ENCODE measurements around the gene UBXN10.
"Not testable (repeated sequence)": the region's sequence is repeated elsewhere in the genome, so short reads cannot be mapped to it uniquely, and the experiment has no call there.

Gene UBXN10

DNA sequence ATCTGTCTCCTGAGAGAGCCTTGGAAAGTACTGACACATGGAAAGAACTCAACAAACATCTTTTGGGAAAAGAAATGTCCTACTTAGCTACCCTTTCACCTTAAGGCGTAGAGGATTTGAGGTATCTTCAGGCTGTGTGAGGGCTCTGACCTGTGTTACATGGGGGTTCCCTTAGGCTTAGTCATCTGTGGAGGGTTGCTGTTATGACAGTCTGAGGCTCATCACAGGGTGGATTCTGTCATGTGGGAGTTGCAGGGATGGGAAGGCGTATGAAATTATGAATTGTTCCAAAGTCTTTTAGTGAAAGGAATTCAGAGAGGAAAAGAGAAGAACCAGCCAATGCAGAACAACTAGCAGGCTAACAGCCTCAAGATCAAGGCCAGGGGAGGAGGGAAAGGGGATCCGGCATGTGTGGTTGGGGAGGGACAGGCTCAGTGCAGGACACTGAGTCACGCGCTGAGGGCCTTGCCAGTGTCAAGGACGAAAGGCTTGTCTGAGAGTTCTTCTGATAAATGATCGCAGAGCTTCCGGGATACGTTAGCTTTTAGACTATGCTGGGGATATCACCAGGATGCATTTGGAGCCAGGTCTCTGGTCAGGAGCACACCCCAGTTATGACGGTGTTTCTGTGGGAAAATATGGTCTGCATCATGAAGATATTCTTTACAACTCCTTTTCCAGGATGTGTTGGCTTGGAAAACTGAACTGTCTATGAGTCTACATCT, 25.0 kb downstream of the UBXN10 start:
- no peak for DNase-seq

DNA sequence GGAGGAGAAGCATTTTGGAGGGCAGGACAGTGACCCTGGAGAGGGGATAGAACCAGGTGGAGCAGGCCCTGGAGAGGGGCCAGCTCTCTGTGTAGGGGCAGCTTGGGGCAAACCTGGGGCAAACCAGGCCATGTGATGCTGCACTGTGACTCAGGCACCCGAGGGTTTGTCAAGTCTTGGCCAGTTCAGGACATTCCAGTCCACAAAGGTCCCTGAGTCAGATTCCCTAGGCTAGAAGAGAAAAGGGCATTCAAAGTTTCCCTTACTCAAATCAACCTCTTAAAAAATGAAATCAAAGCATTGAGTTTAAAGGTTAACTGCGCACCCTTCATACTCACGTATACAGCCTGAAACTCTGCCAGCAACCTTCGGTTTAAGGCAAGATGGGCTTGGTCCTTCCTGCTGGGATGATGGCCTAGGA, 25.6 kb downstream of the UBXN10 start:
- DNase-seq: no peak

DNA sequence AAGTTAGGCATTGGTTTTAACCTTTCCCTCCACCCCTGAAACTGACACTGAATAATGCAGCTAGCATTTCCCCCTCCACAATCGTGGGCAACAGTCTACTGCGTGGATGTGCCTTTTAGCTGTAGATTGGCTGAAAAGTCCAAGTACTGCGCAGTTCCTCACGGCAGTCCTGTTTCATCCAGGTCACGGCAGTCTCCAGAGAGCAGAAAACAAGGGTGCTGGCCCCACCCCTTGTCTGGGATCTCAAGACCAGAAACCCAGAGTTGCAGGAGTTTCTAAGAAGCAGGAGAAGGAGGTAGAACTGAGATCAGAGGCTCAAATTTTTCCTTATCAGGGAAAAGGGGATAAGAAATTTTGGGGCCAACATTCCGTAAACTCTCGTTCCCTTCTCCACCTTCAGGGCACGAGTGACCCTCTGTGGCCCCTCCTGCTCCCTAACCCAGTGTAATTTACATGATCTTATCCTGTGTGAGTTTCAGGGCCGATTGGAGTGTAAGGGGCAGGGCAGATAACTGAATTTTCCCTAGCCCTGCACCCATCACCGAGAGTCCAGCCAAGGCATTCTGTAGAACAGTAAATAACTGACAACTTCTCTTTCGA, 26.3 kb downstream of the UBXN10 start:
- no peak for DNase-seq

DNA sequence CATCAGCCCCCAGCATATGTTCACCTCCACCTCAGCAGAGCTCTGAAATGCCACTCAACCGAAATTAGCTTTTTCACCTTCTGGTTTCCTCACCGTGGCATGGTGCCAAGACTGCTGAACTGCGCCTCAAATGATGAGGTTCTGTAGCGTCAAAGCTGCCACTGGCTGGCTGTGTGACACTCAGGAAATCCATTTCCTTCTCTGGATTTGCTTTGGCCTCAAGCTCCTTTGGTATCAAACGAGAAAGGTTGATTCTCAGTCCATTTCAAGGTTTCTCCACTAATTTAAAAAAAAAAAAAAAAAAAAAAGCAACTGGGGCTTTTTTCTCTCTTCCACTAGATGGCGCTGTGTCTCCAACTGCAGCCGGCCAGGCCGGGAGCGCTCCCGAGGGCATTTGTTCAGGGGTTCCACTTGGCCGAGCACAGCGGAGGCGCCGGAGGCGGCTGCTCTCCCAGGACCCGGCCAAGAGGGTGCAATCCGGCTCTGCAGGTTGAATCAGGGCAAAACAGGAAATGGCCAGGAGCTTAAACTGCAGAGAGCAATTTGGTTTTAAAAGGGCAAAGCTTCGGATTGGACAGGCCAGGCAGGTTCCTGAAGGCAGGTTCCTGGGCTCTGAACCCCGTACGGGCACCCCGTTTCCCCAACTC, 26.9 kb downstream of the UBXN10 start:
- peak; percentile 78 for DNase-seq

DNA sequence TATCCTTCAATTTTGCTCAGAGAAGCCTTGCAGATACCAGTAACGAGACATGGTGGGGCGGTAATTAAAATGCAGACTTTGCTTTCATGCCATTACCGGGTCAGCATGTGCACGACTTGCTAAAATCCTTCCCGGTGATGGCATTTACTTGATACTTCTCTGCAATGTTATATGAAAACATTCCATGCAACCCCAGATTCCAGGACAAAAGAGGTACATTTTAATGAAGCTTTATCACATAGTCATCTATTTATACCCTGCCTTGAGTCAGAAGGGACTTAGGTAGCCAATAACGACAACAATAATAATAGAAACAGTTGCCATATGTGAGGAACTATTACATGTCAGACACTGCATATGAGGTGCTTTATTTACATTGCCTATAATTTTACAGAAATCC, 29.8 kb downstream of the UBXN10 start:
- DNase-seq: no peak

DNA sequence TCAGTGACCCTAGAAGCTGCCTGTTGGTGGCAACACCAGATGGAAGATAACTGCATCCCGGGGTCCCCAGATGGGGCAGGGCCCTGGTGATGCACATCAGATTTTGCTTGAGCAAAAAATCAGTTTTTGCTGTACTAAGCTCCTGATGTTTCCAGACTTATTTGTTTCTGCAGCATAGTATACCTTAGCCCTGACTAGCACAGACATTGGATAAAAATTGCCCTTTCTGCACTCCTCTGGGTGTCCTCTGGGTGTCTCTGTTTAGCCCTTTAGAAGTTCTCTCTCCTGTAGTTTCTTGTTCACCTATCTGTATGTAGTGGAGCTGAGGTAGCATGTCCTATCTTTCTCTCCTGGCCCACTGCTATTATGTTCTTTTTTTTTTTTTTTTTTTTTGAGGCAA, 30.7 kb downstream of the UBXN10 start:
- no peak for DNase-seq

DNA sequence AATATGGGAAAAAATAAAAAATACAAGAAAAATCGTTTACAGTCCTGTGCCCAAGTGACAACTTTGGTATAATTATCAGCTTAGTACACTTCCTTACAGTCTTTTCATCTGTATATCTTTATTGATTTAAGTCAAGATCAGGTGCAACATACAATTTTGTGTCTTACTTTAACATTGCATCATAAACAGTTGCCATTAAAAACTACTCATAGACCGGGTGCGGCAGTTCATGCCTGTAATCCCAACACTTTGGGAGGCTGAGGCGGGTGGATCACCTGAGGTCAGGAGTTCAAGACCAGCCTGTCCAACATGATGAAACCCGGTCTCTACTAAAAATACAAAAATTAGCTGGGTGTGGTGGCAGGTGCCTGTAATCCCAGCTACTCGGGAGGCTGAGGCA, 33.2 kb downstream of the UBXN10 start:
- not testable (repeated sequence) for DNase-seq

DNA sequence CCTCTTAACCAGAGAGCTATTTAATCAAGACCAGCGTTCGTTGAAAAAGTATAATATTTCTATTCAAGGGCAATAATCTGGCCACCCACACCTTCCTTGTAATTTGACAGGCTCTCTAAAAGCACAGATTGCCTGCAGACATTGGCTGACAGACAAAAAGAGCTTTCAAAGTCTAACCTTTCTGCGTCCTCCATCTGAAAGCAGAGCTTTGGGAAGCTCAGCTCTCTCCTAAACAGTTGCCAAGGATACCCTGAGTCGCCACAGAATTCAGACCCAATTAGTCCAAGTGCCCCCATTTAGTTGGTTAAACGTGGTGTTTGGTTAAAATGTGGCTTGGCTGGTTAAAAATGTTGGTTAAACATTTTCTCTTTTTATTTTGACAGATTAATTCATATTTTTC, 34.1 kb downstream of the UBXN10 start:
- peak; percentile 93 for DNase-seq

DNA sequence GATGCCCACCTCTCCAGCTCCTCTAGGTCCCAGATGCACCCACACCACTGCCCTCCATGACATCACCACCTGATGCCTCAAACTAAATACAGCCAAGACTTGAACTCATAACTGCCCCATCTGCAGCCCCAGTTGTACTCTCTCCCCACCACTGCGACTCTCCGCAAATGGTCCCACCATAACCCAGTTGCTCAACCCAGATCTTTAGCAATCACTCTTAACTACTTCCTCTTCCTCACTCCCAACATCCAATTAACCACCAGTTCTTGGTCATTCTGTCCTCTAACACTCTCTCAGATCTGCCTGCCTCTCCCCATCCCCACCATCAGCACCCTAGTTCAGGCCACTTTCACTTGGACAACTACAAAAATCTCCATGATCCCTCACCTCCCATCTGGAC, 37.2 kb downstream of the UBXN10 start:
- no peak for DNase-seq

DNA sequence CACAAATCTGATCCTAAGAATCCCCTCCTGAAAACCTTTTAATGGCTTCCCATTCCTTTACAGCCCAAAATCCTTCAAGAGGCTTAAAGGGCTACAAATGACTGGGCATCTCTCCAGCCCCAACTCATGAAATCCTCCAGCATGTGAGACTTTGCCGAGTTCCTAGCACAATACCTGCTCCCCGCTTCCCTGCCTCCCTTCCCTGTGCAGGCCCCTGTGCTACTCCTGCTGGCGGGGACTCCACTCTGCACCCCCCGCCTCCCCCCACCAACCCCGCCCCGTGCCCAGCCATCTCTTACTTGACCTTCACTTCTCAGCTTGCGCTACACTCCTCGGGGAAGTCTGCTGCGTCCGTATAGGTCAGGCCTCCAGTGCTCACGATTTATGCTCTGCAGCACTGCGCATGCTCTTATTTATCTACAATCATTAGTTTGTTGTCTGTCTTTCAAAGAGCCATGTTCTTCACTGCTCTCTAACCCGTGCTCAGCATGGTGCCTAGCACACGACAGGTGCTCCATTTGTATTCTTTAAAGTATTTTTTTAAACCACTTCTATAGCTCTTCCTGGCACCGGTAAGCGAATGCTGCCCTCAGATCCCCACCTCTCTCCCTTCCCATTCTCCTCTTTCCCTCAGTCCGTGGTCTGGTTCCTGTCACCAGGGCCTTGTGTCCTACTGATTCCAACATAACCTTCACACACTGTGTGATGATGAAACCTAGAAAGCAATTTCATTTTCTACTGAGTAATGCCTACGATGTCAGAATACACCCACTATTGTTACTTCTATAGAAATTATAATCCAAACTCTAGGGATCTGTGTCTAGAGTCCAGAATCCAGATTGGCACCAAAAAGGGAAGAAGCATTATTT, 37.9 kb downstream of the UBXN10 start:
- peak; percentile 54 for DNase-seq

DNA sequence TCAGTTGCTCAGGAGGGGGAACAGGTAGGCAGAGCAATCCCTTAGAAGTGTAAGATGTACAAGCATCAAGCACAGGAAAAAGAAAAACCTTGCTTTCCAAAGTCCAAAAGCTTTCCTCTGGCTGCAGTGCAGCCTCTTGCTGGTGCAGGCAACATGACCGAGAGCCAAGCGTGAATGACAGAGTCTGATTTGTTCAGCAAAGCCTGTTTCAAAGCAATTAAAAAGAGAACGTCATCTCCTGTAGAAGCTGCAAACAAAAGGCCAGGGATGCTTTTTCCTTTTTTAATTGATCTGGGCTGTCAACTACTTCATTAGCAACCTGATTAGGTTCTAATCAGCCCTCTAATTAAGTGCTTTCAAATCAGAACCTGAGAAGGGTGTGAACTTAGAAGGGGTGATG, 38.6 kb downstream of the UBXN10 start:
- DNase-seq: no peak

DNA sequence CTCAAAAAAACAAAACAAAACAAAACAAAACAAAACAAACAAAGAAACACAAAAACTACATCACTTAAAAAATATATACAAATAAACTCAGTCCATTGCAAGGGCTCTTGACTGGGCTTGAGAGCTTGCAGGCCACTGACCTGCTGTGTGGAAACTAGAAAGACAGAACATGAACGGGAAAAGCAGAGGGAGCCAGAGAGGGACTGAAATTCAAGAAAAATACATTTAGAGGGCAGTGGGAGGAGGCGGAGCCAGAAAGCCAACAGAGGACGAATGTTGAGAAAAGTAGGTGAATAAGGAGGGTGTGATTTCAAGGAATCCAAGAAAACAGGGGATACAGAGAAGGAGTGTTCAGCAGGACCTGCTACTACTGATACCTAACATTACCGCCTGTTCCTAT, 41.8 kb downstream of the UBXN10 start:
- DNase-seq: no peak

DNA sequence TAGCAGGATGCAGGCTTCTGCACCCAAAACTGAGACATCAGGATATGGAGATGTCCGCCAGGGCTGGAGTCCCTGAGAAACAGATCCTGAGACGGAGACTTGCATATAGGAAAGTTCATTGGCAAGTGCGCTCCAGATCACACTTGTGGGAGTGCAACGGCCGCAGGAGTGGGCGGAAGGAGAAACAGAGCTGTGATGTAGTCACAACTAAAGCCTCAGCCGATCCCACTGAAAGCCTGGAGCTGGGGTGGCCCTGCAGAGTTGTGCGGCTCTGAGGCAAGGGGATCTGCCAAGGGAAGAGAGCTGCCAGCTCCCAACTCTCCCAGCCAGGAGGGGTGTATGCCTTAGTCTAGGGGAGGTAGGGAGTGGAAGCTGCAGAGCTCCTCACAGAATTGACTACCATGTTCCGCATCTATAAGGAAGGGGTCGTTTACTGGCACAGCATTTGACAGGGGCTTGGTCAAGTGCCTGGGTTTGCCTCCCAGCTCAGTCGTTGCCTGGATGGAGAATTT, 42.5 kb downstream of the UBXN10 start:
- DNase-seq: no peak

DNA sequence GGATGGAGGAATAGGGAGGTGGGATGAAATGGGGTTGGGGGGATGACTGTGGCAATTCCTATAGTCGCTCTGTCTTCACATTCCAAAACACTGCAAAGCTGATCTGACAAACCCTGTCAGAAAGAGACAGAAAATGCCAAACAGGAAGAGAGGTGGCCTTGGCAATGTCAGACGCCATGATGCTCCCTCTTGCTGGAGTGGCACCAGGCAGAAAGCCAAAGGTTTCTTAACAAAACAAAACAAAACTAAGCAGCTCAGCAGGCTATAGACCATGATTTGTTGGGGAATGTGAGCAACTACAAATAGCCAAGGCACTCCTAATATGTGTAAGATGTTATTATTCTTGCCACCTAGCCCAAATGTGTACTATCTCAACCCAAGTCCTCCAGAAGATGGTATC, 43.3 kb downstream of the UBXN10 start:
- no peak for DNase-seq

DNA sequence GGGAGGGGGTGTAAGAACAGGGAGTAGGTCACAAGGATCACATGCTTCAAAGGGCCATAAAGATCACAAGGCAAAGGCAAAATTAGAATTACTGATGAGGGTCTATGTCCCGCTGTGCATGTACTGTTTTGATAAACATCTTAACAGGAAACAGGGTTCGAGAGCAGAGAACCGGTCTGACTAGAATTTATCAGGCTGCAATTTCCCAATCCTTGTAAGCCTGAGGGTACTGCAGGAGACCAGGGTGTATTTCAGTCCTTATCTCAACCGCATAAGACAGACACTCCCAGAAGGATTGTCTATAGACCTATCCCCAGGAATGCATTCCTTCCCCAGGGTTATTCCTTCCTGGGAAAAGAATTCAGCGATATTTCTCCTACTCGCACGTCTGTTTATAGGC, 46.7 kb downstream of the UBXN10 start:
- DNase-seq: not testable (repeated sequence)

DNA sequence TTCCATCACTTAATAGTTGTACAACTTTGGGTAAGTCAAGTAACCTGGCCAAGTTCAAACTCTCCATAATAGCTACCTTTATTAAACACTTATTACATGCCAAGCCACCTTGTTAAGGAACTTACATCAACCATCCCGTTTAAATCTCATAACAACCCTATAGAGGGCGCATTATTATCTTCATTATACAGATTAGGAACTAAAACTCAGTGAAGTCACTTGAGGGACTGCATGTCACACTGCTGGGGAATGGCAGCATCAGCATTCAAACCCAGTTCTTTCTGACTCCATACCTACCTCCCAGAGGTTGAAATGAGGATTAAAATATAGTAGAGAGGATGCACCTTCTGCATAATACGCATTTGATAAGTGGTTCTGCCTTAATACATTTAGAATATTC, 47.5 kb downstream of the UBXN10 start:
- no peak for DNase-seq

DNA sequence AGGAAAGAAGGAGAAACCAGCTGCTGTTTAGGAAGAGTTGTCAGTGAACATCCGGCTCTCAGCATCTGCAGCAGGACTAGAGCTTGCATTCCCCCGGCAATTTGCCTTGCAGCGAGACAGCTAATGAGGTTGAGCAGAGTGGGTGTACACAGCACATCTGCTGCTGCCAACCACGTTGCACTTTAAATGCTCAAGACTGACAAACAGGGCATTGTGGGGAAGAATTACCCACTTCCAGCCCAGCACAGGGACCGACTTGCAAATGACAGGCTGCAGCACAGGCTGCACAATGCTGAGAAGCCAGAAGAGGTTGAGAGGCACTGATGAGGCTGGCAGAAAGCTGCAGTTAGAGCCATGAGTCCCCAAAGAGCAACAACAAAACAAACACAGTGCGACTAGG, 48.0 kb downstream of the UBXN10 start:
- peak; percentile 65 for DNase-seq

DNA sequence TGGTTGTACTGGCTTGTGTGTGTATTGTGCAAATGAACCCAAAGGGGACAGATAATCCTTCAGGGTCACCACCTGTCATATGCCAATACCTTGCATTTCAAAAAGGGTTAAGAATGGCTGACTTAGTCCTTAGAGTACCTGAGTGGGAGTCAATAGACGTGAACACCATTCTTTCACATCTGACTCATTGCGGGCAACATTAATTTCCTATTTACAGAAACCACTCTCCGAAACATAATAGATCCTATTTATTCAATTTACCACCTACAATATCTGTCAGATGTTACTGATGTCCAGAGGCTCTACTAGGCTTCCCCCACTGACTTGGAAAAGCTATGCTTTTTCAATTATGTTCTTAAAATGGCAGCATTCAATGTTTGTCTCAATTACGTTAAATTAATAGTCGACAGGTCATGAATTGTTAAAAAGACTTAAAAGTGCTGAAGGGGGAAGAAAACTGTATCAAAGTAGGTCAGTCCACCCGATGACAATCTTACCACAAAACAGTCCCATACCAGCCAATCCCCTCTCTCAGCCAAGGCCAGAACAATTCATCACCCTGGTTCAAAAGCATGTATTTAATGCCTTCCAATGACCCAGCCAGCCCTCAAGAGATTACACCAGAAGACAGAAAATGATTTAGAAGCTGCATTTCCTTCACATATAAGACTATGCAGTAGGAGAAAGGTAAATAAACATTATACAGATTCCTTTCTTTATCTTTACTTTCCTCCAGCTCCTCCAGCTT, 49.1 kb downstream of the UBXN10 start:
- peak; percentile 26 for DNase-seq

DNA sequence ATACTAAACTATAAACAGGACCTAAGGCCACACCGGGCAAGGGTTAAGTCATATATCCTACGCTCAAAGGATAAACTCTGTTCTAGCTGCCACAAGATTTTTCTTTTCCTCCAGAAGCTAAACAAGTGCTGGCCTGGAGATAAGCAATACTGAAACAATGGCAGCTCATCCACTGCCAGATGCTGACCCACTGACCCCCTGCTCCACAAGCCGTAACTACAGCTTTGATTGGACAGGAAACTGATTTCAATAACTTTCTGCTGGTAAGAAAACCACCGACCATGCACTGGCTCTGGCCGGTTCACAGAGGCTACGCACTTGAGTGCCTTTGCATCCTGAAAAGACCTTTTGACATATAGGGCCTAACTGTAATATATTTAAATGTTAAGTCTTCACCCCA, 51.8 kb downstream of the UBXN10 start:
- no peak for DNase-seq

DNA sequence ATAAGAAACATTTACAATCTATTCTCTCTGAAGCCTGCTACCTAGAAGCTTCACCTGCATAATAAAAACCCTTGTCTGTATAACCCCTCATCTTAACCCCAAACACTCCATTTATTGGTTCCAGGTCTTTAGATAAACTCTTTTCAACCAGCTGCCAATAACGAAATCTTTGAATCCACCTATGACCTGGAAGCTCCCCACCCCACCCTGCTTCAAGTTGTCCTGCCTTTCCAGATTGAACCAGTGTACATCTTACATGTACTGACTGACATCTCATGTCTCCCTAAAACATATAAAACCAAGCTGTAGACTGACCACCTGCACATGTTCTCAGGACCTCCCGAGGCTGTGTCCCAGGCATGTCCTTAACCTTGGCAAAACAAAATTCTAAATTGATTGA, 54.1 kb downstream of the UBXN10 start:
- no peak for DNase-seq

DNA sequence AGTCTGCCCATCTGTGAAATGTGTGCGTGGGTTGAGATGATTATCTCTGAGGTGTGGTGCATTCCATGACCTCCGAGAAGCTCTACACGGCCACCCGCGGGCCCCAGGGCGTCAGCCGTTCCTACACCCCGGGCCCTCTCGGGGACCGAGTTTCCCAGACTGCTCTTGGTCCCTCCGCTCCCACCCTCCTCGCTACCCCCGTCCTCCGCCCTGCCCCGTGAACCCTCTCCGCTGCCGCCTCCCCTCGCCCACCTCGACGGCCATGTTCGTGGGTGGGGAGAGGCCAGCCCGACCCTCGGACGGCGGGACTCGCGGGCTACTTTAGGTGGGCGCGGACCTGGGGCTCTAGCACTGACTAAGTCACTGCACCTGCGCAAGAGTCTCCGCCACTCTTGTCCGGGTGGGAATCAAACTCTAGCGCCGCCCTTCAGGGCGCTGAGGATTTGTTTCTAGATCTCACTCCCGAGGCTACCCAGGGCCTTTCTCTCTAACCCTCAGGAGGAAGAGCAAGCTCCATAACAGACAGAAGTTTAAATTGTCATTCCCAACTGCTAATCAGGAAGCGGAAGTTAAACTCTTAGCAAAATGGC, 57.1 kb downstream of the UBXN10 start:
- no peak for DNase-seq

Measured in NCI-H2227 treated with DMSO at 0.1 percent for 48 hours (cell line).